GM18868 (cell line): ENCODE measurements around the gene HOXA4.

ENCODE experiments used
- ATAC-seq: cut with Tn5 transposase; IDR thresholded peaks from one replicate; pipeline ENCODE4 v1.9.1; 2021; ENCODE audit warnings: mild to moderate bottlenecking, moderate library complexity; ENCODE audit not compliant: unreplicated experiment

Gene HOXA4

GRCh38 chr7:27130540-27131389 is at the start of gene HOXA4:
TSS of gene HOXA4 (minus strand) at chr7:27130757. CDS start at chr7:27130733, 24 bp downstream.
- ATAC-seq: no peak

- ATAC-seq: no peak
Measured at GRCh38 chr7:27179503-27180430, 49.2 kb upstream of the HOXA4 start.

DNA sequence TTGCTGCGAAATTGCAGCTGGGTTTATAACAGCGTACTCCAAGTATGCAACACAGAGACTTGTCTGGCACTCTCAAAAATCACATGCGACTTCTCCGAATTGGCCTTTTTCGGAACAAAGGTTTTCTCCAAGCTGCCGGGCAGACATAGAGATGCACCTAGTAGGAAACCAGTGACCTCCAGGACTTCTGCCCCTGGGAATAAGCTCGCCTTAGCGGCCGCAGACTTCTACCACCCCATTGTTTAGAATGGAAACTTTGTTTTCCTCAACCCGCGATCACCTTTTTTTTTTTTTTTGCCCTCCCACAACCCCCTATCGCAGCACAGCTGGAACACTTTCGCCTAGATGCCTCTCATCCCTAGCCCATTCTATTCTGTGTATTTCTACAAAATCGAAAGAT is 48.5 kb upstream of the HOXA4 start:
- no peak for ATAC-seq

GRCh38 chr7:27178366-27178765 is 47.8 kb upstream of the HOXA4 start:
- no peak for ATAC-seq

- no peak for ATAC-seq
Measured at GRCh38 chr7:27177795-27178320, 47.3 kb upstream of the HOXA4 start.

DNA sequence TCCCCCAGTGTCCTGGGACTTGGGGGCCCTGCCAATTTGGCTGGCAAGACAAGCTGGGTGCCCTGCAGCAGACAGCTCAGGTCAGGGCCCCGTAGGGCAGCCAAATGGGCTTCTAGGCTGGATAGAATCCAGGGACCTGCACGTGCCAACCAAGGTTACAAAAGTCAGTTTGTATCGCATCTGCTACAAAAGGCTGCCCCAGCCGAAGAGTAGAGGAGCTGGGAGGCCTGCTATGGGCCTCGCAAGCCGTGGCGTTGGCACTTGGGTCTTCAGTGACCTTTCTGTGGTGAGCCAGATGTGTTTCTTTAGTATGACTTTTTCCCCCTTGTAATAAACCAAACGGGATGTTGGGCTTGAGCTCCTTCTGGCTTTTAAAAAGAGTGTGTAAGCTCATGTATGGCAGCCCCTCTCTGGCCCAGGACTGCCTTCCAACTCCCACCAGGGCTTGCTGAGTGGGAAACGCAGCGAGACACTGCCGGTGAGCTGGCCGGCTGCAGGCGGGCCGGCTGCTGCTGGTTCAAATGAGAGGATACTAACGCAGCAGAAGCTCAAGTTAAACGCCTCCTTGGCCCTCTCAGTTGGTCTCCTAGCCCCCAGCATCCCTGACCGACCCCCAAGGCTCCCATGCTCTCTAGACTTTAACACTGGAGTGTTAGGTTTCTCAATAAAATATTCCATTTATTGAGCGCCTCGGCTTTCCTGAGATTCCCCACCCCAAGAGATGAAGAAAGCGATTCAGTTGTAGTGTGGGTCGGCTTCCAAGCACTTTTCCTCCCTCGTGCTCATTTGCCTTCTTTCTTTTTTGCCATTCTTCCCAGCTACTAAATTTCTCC is 46.6 kb upstream of the HOXA4 start:
- no peak for ATAC-seq

DNA sequence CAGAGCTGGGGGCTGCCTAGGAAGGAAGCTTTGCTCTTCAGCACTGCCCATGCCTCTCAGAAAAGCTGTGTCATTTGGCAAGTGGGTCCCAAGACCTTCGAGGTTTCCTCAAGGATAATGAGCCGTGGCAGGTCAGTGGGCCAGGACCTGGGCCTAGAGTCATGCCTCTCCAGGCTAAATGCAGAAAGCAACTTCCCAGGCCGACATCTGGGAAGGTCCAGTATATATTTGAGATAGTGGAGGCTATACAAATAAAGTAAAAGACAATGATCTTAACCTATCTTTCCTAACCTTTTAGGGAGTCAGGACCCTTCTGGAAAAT is 45.9 kb upstream of the HOXA4 start:
- ATAC-seq: no peak

DNA sequence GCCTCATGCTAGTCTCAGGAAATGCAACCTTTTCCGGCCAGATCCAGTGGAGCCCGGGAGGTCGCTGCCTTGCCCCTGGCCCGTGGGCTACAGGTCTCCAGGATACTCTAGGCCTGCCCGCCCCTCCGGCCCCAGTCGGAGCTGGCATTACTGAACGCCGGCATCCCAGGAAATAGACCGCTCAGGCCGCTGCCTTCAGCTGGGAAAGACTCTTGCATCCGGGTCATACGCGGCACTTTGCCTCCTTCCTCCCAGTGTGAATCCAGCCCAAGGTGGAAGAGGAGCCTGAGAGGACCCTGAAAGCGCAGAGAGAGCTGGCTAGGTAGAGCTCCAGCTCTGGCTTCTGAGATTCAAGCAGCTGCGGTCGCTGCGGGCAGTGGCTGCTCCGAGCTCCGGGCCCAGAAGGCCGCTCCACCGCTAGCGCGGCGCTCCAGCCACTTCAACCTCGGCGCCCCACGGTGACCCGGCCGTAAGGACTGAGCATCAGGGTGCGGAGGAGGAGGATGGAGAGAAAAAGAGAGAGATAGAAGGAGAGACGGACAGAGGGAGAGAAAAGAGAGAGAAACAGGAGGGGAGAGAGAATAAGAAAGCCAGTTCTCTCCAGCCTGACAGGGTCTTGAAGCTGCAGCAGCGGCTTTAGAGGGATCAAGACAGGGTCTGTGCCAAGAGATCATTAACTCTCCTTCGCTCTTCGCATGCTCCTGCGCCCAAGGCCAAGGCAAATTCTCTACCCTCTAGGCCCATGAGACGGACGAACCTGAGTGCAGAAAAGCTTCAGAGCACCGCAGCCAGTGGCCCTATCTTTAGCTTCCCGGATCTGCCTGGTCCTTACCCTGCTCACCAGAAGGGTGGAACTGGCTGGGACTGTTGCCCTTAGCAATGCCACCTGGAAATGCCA is 45.3 kb upstream of the HOXA4 start:
- no peak for ATAC-seq

- ATAC-seq: no peak
Measured at GRCh38 chr7:27174874-27175625, 44.5 kb upstream of the HOXA4 start.

DNA sequence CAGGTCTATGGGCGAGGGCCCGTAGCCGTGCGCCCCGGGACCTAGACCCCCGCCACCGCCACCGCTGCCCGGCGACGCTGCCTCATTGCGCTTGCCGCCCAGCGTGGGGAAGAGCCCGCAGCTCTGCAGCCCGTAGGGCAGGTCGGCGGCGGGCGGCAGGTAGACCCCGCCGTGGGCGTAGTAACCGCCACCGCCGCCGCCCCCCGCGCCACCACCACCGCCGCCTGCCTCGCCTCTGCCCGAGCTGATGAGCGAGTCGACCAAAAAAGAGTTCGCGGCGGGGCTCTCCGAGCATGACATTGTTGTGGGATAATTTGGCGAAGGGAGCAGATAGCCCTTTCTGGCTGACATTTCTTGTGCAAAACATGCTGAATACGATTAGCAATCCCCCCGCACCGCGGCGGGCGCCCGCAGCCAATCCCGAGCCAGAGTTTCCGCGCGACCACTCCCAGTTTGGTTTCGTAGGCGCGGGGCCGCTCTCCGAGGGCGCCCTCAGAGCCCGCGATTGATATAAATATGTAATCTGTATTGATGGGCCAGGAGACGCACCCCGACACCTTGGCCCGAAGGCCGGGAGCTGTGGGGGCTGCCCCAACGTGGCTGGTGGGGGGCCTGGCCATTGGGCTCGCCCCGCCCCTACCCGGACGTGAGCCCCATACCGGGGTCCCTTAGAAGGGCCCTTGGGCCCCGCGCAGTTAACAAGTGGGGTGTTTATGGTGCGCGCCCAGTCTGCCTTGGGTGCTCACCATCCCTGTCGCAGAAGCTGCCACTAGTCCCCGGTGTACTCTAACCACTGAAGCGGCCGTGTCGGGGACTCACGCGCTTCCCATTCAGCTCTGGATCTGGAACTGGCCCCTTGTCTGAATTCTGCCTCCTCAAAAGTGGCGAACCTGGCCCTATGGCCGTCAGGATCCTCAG is 43.7 kb upstream of the HOXA4 start, which contains the start of gene HOXA10:
TSS of gene HOXA10 (minus strand) at position 365 of the 918 bp plus-strand sequence. CDS start at position 351, 14 bp downstream.
- no peak for ATAC-seq

DNA sequence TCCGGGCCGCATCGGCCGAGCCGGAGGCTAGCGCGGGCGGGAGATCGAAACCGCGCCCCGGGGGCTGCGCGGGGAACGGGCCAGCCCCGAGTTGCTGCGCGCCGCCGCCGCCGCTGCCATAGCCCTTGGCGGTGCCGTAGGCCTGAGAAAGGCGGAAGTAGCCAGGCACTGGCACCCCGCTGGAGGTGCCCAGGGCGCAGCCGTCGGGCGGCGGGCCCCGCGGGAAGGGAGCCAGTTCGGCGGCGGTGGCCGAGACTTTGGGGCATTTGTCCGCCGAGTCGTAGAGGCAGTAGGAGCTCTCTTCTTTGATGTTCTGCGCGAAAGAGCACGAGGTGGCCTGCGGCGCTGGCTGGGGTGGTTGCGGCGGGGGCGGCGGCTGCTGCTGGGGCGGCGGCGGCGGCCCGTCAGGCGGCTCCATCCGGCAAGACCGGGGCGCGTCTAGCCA is 43.0 kb upstream of the HOXA4 start:
- no peak for ATAC-seq

DNA sequence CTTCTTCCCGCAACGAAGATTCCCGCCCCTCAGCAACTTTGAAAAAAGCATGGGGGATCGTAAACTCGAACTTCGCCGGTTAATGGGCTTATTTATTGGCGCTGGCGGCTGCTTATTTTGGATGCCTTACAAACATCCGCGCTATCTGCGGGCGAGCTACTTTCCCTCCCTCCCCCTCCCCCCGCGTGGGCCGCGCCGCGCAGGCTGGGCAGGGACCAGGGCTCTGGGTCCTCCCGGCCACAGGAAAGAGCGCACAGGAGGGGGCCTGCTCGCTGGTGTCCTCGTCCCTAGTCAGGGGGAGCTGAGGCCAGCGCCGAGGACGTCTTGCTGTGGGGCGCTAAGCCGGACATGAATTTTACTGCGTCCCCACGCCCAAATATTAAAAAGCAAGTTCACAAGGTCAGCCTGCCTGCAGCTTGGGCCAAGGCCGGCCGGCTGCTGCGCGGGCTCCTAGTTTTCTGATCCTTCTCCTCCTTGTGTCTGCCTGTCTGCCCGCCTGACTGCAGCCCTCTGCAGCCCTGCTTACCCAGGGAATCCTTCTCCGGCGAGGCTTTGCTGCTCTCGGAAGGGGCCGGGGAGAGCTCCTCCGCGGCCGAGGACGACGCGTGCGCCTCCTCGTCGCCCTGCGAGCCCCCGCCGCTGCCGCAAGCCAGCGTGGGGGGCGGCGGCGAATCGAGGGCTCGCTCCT is 42.4 kb upstream of the HOXA4 start:
- no peak for ATAC-seq

- ATAC-seq: no peak
Measured at GRCh38 chr7:27172315-27172774, 41.8 kb upstream of the HOXA4 start.

DNA sequence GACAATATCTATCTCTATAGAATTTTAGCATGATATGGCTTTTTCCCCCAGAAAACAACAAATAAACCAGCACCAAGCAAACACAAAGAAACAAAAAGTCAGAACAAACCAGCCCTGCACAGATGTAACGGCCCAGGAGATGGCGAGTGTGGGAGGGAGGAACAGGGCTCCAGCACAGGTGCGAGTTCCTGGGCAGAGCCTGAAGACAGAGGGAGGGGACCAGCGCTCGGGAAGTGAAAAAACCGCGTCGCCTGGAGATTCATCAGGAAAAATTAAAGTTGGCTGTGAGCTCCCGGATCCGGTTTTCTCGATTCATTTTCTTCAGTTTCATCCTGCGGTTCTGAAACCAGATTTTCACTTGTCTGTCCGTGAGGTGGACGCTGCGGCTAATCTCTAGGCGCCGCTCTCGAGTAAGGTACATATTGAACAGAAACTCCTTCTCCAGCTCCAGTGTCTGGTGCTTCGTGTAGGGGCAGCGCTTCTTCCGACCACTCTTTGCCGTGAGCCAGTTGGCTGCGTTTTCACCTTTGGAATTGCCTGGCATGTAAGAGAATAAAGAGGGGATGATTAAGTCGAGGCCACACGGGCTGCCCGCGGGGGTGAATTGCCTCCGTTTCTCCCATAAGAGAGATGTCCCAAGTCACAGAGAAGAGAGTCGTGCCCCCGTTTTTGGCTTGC is 41.2 kb upstream of the HOXA4 start:
- no peak for ATAC-seq

- ATAC-seq: no peak
Measured at GRCh38 chr7:27171325-27171636, 40.7 kb upstream of the HOXA4 start.

GRCh38 chr7:27170426-27171324 is 40.1 kb upstream of the HOXA4 start:
- no peak for ATAC-seq
